ENCODE data around the gene IRF2BPL. TPM values are rescaled to one million over a fixed set of nuclear protein-coding genes. Genes with fewer than 3 reads are reported as not detected.

The IRF2BPL gene
- total RNA-seq, 1 donor from 2014 or later = 23.3 TPM

- Mint-ChIP-seq H3K36me3 (ENCODE audit: unreplicated experiment) (no peaks in the 10 kb centered on the region), H3K27ac (ENCODE audit: unreplicated experiment) (no peak overlapping the region), H3K4me3 (ENCODE audit: unreplicated experiment) (no peak overlapping the region), H3K4me1 (ENCODE audit: low read depth, unreplicated experiment) (peaks cover 13% of the 10 kb centered on the region), H3K9me3 (ENCODE audit: unreplicated experiment) (peaks cover 2% of the 10 kb centered on the region), H3K27me3 (ENCODE audit: unreplicated experiment) (peaks cover 4% of the 10 kb centered on the region)
- no peak for DNase-seq
- no peak for TF ChIP-seq CTCF (IDR thresholded peaks at IDR 0.05; ENCODE audit: partially characterized antibody, unreplicated experiment)
These were observed 9.7 kb downstream of the IRF2BPL start for GRCh38 chr14:77018785-77019184.

GRCh38 chr14:77017666-77018065, 10.8 kb downstream of the IRF2BPL start:
- H3K27ac Mint-ChIP-seq (ENCODE audit: unreplicated experiment) = no peak overlapping the region
- H3K4me1 Mint-ChIP-seq (ENCODE audit: low read depth, unreplicated experiment) = peaks cover 5% of the 10 kb centered on the region

GRCh38 chr14:77014734-77015133, 13.8 kb downstream of the IRF2BPL start:
- no peak for DNase-seq
- Mint-ChIP-seq H3K4me1 (ENCODE audit: low read depth, unreplicated experiment) (no peaks in the 10 kb centered on the region), H3K9me3 (ENCODE audit: unreplicated experiment) (peaks cover 3% of the 10 kb centered on the region), H3K36me3 (ENCODE audit: unreplicated experiment) (no peaks in the 10 kb centered on the region), H3K27ac (ENCODE audit: unreplicated experiment) (no peak overlapping the region), H3K4me3 (ENCODE audit: unreplicated experiment) (no peak overlapping the region), H3K27me3 (ENCODE audit: unreplicated experiment) (peaks cover 3% of the 10 kb centered on the region)
- no peak for TF ChIP-seq CTCF (IDR thresholded peaks at IDR 0.05; ENCODE audit: partially characterized antibody, unreplicated experiment)

More at GRCh38 chr14:77017666-77018065, 10.8 kb downstream of the IRF2BPL start:
- no peaks in the 10 kb centered on the region for H3K36me3 Mint-ChIP-seq (ENCODE audit: unreplicated experiment)
- peaks cover 2% of the 10 kb centered on the region for H3K9me3 Mint-ChIP-seq (ENCODE audit: unreplicated experiment)
- peaks cover 6% of the 10 kb centered on the region for H3K27me3 Mint-ChIP-seq (ENCODE audit: unreplicated experiment)
- no peak for TF ChIP-seq CTCF (IDR thresholded peaks at IDR 0.05; ENCODE audit: partially characterized antibody, unreplicated experiment)
- no peak for DNase-seq
- no peak overlapping the region for H3K4me3 Mint-ChIP-seq (ENCODE audit: unreplicated experiment)

GRCh38 chr14:77014004-77014604, 14.4 kb downstream of the IRF2BPL start:
- Mint-ChIP-seq H3K27me3 (ENCODE audit: unreplicated experiment) (peaks cover 3% of the 10 kb centered on the region), H3K4me3 (ENCODE audit: unreplicated experiment) (no peak overlapping the region), H3K36me3 (ENCODE audit: unreplicated experiment) (no peaks in the 10 kb centered on the region), H3K9me3 (ENCODE audit: unreplicated experiment) (peaks cover 3% of the 10 kb centered on the region), H3K4me1 (ENCODE audit: low read depth, unreplicated experiment) (no peaks in the 10 kb centered on the region), H3K27ac (ENCODE audit: unreplicated experiment) (no peak overlapping the region)
- TF ChIP-seq CTCF (IDR thresholded peaks at IDR 0.05; ENCODE audit: partially characterized antibody, unreplicated experiment) = no peak
- no peak for DNase-seq

- Mint-ChIP-seq H3K27me3 (ENCODE audit: unreplicated experiment) (peaks cover 3% of the 10 kb centered on the region), H3K36me3 (ENCODE audit: unreplicated experiment) (no peaks in the 10 kb centered on the region), H3K4me3 (ENCODE audit: unreplicated experiment) (no peak overlapping the region), H3K4me1 (ENCODE audit: low read depth, unreplicated experiment) (no peaks in the 10 kb centered on the region), H3K27ac (ENCODE audit: unreplicated experiment) (peak overlapping the region; percentile 35), H3K9me3 (ENCODE audit: unreplicated experiment) (peaks cover 3% of the 10 kb centered on the region)
- no peak for DNase-seq
- TF ChIP-seq CTCF (IDR thresholded peaks at IDR 0.05; ENCODE audit: partially characterized antibody, unreplicated experiment) = no peak
These were observed 16.2 kb downstream of the IRF2BPL start for GRCh38 chr14:77012193-77012765.
